Progenitor cell of endocrine pancreas (in vitro differentiated cells): ENCODE data around the gene PPP1R13L. TPM values are rescaled to one million over a fixed set of nuclear protein-coding genes. Genes with fewer than 3 reads are reported as not detected.
A peak's percentile ranks its signal among the peaks of the same experiment; 100 is the strongest.

Source experiments
- DNase-seq: peaks from one replicate; pipeline ENCODE4 v3.0.0; 2021; ENCODE audit warnings: low spot score; ENCODE audit not compliant: unreplicated experiment
- H3K27ac Mint-ChIP-seq: 2 replicates; pipeline ENCODE4 v1.8.0; 2021; ENCODE audit warnings: mild to moderate bottlenecking, moderate library complexity, mixed read lengths
- H3K27me3 Mint-ChIP-seq: 2 replicates; pipeline ENCODE4 v1.8.0; 2021; ENCODE audit warnings: mixed read lengths
- H3K36me3 Mint-ChIP-seq: 2 replicates; pipeline ENCODE4 v1.8.0; 2022; ENCODE audit warnings: mixed read lengths; ENCODE audit not compliant: insufficient read depth
- H3K4me1 Mint-ChIP-seq: 2 replicates; pipeline ENCODE4 v1.8.0; 2021; ENCODE audit warnings: low read depth, mixed read lengths
- H3K4me3 Mint-ChIP-seq: 2 replicates; pipeline ENCODE4 v1.8.0; 2021; ENCODE audit warnings: low read depth, mild to moderate bottlenecking, moderate library complexity, mixed read lengths
- H3K9me3 Mint-ChIP-seq: 2 replicates; pipeline ENCODE4 v1.8.0; 2021; ENCODE audit warnings: low read depth, mixed read lengths
- total RNA-seq: library from RNA; stranded (reverse); gene quantifications from 2 replicates; pipeline ENCODE4 v1.2.1, GENCODE V29; 2021
- TF ChIP-seq, protein P1 (sequence below): fragments of 200-600 bp; sonication (generic); IDR thresholded peaks from one replicate; pipeline ENCODE4 v1.5.0; 2021; ENCODE audit warnings: antibody characterized with exemption, mild to moderate bottlenecking; ENCODE audit not compliant: unreplicated experiment

Gene PPP1R13L
- total RNA-seq, 1 donor from 2014 or later = 27.2 TPM

GRCh38 chr19:45444318-45445041 is 39.6 kb upstream of the PPP1R13L start:
- TF ChIP-seq, protein P1, sequence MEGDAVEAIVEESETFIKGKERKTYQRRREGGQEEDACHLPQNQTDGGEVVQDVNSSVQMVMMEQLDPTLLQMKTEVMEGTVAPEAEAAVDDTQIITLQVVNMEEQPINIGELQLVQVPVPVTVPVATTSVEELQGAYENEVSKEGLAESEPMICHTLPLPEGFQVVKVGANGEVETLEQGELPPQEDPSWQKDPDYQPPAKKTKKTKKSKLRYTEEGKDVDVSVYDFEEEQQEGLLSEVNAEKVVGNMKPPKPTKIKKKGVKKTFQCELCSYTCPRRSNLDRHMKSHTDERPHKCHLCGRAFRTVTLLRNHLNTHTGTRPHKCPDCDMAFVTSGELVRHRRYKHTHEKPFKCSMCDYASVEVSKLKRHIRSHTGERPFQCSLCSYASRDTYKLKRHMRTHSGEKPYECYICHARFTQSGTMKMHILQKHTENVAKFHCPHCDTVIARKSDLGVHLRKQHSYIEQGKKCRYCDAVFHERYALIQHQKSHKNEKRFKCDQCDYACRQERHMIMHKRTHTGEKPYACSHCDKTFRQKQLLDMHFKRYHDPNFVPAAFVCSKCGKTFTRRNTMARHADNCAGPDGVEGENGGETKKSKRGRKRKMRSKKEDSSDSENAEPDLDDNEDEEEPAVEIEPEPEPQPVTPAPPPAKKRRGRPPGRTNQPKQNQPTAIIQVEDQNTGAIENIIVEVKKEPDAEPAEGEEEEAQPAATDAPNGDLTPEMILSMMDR = peak; percentile 25
- no peaks in the 10 kb centered on the region for H3K27me3 Mint-ChIP-seq
- no peaks in the 10 kb centered on the region for H3K9me3 Mint-ChIP-seq
- peaks cover 23% of the 10 kb centered on the region for H3K4me1 Mint-ChIP-seq
- H3K27ac Mint-ChIP-seq = peak overlapping the region; percentile 91
- peak overlapping the region; percentile 64 for H3K4me3 Mint-ChIP-seq
- DNase-seq = peak; percentile 86
- H3K36me3 Mint-ChIP-seq = no peaks in the 10 kb centered on the region

GRCh38 chr19:45443462-45444317 is 38.8 kb upstream of the PPP1R13L start:
- no peaks in the 10 kb centered on the region for H3K27me3 Mint-ChIP-seq
- peak; percentile 89 for DNase-seq
- peak overlapping the region; percentile 95 for H3K27ac Mint-ChIP-seq
- H3K4me1 Mint-ChIP-seq = peaks cover 18% of the 10 kb centered on the region
- H3K4me3 Mint-ChIP-seq = peak overlapping the region; percentile 83
- H3K36me3 Mint-ChIP-seq = no peaks in the 10 kb centered on the region
- TF ChIP-seq, protein P1 = no peak
- H3K9me3 Mint-ChIP-seq = no peaks in the 10 kb centered on the region

DNA sequence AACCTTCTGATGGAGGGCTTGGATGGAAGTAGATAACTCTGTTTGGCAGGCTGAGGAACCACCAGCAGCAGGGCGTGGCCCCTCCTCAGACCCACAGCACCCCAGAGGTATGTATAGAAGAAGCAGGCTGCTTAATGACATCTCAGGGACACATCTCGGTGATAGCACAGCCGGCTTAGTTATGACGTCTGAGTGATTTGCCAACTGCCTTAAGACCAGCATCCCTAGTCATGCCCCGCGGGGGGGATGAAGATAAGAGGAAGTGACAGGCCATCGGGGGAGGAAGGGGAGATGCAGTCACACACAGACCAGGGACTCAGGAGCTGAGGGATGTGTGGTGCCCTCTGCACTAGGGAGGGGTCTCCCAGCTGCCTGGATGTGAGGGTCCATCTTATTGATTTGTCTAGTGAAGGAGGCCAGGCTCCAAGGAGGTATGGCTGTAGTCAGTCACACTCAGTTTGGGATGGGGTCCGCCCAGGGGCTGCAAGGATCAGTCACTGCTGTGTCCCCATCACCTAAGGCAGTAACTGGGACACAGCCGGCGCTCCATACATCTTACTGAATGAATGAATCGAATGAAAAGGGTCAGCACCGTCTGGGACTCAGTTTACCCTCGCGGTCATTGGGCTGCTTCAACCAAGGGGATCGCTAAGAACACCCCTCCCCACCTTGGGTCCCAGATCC is 38.1 kb upstream of the PPP1R13L start:
- peak overlapping the region; percentile 83 for H3K4me3 Mint-ChIP-seq
- peaks cover 16% of the 10 kb centered on the region for H3K4me1 Mint-ChIP-seq
- no peak for DNase-seq
- no peaks in the 10 kb centered on the region for H3K9me3 Mint-ChIP-seq
- H3K36me3 Mint-ChIP-seq = no peaks in the 10 kb centered on the region
- TF ChIP-seq, protein P1 = no peak
- H3K27ac Mint-ChIP-seq = peak overlapping the region; percentile 22
- H3K27me3 Mint-ChIP-seq = no peaks in the 10 kb centered on the region

- Mint-ChIP-seq H3K27me3 (no peaks in the 10 kb centered on the region), H3K9me3 (no peaks in the 10 kb centered on the region), H3K27ac (peak overlapping the region; percentile 88), H3K4me3 (peak overlapping the region; percentile 53), H3K4me1 (peaks cover 14% of the 10 kb centered on the region), H3K36me3 (no peaks in the 10 kb centered on the region)
- TF ChIP-seq, protein P1 = no peak
- no peak for DNase-seq
These were observed 37.5 kb upstream of the PPP1R13L start for GRCh38 chr19:45442408-45442777.
